Neural crest cell (in vitro differentiated cells): Measurements from ENCODE around the gene OSM. TPM values are rescaled to one million over a fixed set of nuclear protein-coding genes. Genes with fewer than 3 reads are reported as not detected.

Source experiments
- DNase-seq: peaks from one replicate; pipeline ENCODE4 v3.0.0; 2021; ENCODE audit warnings: low read depth, mixed read lengths, low spot score
- H3K27ac Mint-ChIP-seq: one replicate; pipeline ENCODE4 v1.8.0; 2021; ENCODE audit warnings: mild to moderate bottlenecking, mixed read lengths; ENCODE audit not compliant: unreplicated experiment
- H3K27me3 Mint-ChIP-seq: 2 replicates; pipeline ENCODE4 v1.8.0; 2021; ENCODE audit warnings: low read depth, mild to moderate bottlenecking, mixed read lengths
- H3K36me3 Mint-ChIP-seq: 2 replicates; pipeline ENCODE4 v1.8.0; 2021; ENCODE audit warnings: low read depth, mild to moderate bottlenecking, mixed read lengths
- H3K4me1 Mint-ChIP-seq: 2 replicates; pipeline ENCODE4 v1.8.0; 2021; ENCODE audit warnings: mixed read lengths
- H3K4me3 Mint-ChIP-seq: one replicate; pipeline ENCODE4 v1.8.0; 2021; ENCODE audit warnings: mild to moderate bottlenecking, mixed read lengths
- H3K9me3 Mint-ChIP-seq: 2 replicates; pipeline ENCODE4 v1.8.0; 2021; ENCODE audit warnings: mixed read lengths
- total RNA-seq: library from RNA; stranded (reverse); gene quantifications from 2 replicates; pipeline ENCODE4 v1.2.1, GENCODE V29; 2021
- TF ChIP-seq, protein P1 (sequence below): fragments of 200-600 bp; sonication (generic); conservative IDR thresholded peaks from 2 replicates; pipeline ENCODE4 v1.5.0; 2021; ENCODE audit warnings: antibody characterized with exemption, mild to moderate bottlenecking

Gene OSM
- total RNA-seq, 1 donor from 2014 or later = not detected

DNA sequence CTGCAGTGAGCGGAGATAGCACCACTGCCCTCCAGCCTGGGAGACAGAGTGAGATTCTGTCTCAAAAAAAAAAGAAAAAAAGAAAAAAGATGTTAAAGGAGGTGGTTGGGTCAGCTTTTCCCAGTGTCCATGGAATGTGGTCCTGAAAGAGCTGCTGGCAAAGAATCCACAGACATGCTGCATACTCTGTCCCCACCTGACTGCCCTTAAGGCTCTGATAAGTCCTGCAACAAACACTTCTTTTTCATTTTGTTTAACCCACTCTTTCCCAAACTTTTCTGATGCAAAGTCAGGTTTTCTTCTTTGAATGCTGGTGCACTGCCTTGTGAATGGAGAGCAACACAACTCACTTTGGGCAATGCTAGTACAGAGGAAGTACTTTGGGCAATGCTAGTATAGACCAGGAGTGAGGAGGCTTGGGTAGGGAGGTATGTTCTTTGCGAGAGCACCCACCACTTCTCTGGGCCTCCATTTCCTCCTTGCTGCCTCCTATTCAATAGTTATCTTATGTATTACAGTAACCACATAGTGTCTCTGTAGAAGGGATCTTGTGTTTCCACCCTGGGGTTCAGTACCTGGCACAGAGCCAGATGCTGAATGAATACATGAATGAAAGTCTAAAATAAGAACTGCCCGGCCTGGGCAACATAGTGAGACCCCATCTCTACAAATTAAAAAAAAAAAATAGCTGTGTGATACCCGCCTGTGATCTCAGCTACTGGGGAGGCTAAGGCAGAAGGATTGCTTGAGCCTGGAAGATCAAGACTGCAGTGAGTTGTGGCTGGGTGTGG is 39.0 kb downstream of the OSM start:
- H3K27me3 Mint-ChIP-seq = no peaks in the 10 kb centered on the region
- H3K27ac Mint-ChIP-seq = no peak overlapping the region
- no peaks in the 10 kb centered on the region for H3K36me3 Mint-ChIP-seq
- no peak overlapping the region for H3K4me3 Mint-ChIP-seq
- DNase-seq = no peak
- H3K9me3 Mint-ChIP-seq = no peaks in the 10 kb centered on the region
- H3K4me1 Mint-ChIP-seq = peaks cover 13% of the 10 kb centered on the region
- TF ChIP-seq, protein P1, sequence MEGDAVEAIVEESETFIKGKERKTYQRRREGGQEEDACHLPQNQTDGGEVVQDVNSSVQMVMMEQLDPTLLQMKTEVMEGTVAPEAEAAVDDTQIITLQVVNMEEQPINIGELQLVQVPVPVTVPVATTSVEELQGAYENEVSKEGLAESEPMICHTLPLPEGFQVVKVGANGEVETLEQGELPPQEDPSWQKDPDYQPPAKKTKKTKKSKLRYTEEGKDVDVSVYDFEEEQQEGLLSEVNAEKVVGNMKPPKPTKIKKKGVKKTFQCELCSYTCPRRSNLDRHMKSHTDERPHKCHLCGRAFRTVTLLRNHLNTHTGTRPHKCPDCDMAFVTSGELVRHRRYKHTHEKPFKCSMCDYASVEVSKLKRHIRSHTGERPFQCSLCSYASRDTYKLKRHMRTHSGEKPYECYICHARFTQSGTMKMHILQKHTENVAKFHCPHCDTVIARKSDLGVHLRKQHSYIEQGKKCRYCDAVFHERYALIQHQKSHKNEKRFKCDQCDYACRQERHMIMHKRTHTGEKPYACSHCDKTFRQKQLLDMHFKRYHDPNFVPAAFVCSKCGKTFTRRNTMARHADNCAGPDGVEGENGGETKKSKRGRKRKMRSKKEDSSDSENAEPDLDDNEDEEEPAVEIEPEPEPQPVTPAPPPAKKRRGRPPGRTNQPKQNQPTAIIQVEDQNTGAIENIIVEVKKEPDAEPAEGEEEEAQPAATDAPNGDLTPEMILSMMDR = no peak

DNA sequence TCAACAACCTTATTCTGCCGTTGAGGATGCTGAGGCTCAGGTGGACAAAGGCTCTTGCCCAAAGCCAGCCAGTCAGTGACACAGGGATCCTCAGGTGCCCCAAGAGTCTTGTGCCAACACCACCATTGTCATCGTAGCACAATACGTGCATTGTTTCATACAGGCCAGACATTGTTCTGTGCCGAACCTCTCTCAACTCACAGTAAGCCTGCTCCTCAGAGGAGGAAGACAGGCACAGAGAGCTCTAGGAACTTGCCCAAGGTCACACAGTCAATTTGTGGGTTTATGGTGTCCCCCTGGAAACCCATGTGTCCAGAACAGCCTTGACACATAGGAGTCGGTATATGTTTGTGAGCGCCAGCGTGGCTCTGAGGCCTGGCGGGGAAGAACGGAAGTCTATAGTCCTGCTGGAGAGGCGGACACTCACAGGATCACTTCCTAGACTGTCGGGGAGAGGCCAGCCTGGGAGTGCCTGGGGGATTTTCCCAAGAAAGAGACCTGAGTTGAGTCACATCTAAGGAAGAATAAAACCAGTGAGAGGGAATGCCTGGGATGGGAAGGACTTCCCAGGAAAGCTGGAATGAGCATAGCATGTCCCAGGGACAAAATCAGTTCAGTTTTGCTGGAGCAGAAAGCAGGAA is 40.3 kb downstream of the OSM start:
- TF ChIP-seq, protein P1 = no peak
- H3K27ac Mint-ChIP-seq = peak overlapping the region; percentile 89

DNA sequence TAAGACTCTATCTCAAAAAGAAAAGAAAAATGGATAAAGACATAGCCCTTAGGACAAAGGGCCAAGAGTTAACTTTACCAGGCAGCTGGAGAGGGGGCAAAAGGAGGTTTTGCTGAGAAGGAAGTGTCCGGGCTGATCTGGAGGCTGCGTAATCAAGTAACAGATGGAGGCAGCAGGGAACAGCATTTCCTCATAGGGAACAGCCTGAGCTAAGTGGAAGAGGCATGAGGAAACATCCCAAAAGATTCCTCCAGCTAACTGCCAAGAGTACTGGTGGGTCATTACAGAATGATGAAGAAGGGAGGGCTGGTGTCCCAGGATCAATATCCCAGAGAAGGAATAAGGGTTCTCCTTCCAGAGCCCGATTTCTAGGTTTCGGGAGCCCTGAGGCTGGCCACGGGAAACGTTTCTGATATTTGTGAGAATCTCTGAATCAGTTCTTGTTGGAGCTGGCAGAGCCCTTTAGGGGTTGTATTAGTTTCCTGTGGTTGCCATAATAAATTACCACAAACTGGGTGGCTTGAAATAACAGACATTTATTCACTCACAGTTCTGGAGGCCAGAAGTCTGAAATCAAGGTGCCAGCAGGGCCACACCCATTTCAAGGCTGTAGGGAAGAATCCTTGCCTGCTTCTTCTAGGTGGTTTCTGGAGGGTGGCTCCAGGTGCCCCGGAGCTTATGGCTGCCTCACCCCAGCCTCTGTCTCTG is 41.3 kb downstream of the OSM start:
- Mint-ChIP-seq H3K4me3 (no peak overlapping the region), H3K9me3 (no peaks in the 10 kb centered on the region), H3K27me3 (peaks cover 3% of the 10 kb centered on the region), H3K27ac (no peak overlapping the region), H3K36me3 (no peaks in the 10 kb centered on the region), H3K4me1 (peaks cover 13% of the 10 kb centered on the region)
- no peak for DNase-seq
- TF ChIP-seq, protein P1 = no peak

More for the DNA sequence above, 40.3 kb downstream of the OSM start:
- H3K9me3 Mint-ChIP-seq = no peaks in the 10 kb centered on the region
- H3K36me3 Mint-ChIP-seq = no peaks in the 10 kb centered on the region
- H3K27me3 Mint-ChIP-seq = no peaks in the 10 kb centered on the region
- no peak for DNase-seq
- no peak overlapping the region for H3K4me3 Mint-ChIP-seq
- H3K4me1 Mint-ChIP-seq = peaks cover 13% of the 10 kb centered on the region

DNA sequence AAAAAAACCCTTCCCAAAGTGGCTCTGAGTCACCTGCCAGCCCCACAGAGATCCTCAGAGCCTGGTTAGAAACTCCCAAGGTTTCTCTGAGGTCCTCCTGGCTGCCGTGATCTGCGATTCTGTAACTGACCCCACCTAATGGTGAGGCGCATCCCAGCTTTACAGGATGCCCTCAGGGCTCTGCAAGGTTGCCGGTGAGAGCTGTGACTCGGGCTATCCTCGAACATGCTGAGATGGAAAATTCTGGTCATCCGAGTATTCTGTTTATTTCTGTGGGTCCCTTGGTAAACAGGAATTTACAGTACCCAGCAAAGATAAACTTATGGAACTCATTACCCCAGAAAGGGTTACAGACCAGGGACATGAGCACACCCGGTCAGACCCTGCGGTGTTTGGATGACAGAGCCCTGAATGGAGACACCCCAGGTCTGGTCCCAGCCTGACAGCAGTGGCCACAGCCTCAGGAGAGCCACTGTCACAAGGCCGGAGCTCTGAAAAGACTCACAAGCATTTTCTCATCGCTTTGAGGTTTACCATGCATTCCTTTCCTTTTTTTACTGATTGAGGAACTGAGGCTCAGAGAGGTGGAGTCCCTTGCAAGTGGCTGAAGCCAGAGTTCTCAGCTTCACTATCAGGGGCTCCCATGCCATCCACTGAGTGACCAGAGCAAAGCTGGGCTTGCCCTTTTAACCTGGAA is 42.3 kb downstream of the OSM start:
- H3K27me3 Mint-ChIP-seq = peaks cover 3% of the 10 kb centered on the region
- H3K27ac Mint-ChIP-seq = no peak overlapping the region

More for the DNA sequence above, 42.3 kb downstream of the OSM start:
- DNase-seq = no peak
- TF ChIP-seq, protein P1 = no peak
- Mint-ChIP-seq H3K36me3 (no peaks in the 10 kb centered on the region), H3K4me3 (no peak overlapping the region), H3K9me3 (no peaks in the 10 kb centered on the region), H3K4me1 (peaks cover 13% of the 10 kb centered on the region)
